Transverse colon (tissue), 3 donors: ENCODE data around the gene IRF4.

ENCODE experiments used
- EP300 ChIP-seq: sonication (generic); formaldehyde crosslinking; IDR thresholded peaks from one replicate; pipeline ENCODE4 v1.6.1; 2017; ENCODE audit warnings: antibody characterized with exemption, low read depth
- POLR2A ChIP-seq: fragments of 450-650 bp; IDR thresholded peaks from one replicate; pipeline ENCODE4 v1.6.1; 2016; ENCODE audit warnings: antibody characterized with exemption, mild to moderate bottlenecking, moderate library complexity
- TF ChIP-seq, protein P1 (sequence below), 5 experiments: fragments of 200-600 bp in 3 of 5; fragments of 450-650 bp in 2 of 5; sonication (generic) in 3 of 5; IDR thresholded peaks; 1 replicate in 2 of 5; 2 replicates in 3 of 5; pipeline ENCODE4 v1.5.1; 2016 to 2017; ENCODE audit warnings: antibody characterized with exemption in 5 of 5, inconsistent platforms in 3 of 5, mild to moderate bottlenecking in 2 of 5, moderate library complexity in 1 of 5

DNA sequence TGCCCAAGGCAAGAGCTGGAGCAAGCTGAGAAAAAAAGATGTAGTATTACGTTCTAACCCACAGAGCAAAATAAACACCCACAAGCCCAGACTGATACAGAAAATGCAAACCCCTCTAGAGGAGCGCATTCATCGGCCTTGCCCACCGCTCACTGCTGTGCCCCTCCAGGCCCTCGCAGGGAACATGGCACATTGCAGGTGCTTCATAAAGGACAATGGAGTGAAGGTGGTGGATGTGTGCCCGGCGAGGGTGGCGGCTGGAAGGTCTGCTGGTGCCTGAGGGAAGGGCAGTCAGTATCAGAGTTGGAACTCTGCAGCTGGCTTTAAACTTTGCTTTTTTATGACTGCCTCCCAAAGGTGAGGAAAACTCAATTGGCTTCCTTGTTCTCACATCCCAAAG, 18.5 kb upstream of the IRF4 start:
- TF ChIP-seq, protein P1, sequence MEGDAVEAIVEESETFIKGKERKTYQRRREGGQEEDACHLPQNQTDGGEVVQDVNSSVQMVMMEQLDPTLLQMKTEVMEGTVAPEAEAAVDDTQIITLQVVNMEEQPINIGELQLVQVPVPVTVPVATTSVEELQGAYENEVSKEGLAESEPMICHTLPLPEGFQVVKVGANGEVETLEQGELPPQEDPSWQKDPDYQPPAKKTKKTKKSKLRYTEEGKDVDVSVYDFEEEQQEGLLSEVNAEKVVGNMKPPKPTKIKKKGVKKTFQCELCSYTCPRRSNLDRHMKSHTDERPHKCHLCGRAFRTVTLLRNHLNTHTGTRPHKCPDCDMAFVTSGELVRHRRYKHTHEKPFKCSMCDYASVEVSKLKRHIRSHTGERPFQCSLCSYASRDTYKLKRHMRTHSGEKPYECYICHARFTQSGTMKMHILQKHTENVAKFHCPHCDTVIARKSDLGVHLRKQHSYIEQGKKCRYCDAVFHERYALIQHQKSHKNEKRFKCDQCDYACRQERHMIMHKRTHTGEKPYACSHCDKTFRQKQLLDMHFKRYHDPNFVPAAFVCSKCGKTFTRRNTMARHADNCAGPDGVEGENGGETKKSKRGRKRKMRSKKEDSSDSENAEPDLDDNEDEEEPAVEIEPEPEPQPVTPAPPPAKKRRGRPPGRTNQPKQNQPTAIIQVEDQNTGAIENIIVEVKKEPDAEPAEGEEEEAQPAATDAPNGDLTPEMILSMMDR (IDR thresholded peaks at IDR 0.05): no peak
- TF ChIP-seq POLR2A (no peak), EP300 (no peak)
